Measurements from ENCODE around the gene NFYA. TPM values are rescaled to one million over a fixed set of nuclear protein-coding genes. Genes with fewer than 3 reads are reported as not detected.

NFYA gene
- total RNA-seq, 3 donors from 2014 or later (not counting 1 experiment from before 2014, with no cell fraction given): 27.5 to 33.1 (median 33.0) TPM

DNA sequence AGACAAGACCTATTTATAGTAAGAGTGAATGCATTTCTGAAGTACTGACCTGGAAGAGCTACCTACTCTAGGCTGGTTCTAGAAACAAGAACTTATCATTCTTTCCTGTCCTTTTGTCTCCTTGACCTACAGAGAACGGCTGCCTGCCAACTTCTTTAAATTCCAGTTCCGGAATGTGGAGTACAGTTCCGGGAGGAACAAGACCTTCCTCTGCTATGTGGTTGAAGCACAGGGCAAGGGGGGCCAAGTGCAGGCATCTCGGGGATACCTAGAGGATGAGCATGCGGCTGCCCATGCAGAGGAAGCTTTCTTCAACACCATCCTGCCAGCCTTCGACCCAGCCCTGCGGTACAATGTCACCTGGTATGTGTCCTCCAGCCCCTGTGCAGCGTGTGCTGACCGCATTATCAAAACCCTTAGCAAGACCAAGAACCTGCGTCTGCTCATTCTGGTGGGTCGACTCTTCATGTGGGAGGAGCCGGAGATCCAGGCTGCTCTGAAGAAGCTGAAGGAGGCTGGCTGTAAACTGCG, 11.5 kb upstream of the NFYA start:
- Histone ChIP-seq H3K27me3 (ENCODE audit: control insufficient read depth, insufficient read depth, low read length) (no peaks in the 10 kb centered on the region), H3K4me3 (ENCODE audit: low read length) (no peak overlapping the region), H3K4me1 (ENCODE audit: control insufficient read depth, insufficient read depth, low read length) (peaks cover 8% of the 10 kb centered on the region), H3K9me3 (ENCODE audit: control insufficient read depth, insufficient read depth, low read length) (no peaks in the 10 kb centered on the region), H3K36me3 (ENCODE audit: control insufficient read depth, insufficient read depth, low read length) (peaks cover 37% of the 10 kb centered on the region), H3K27ac (ENCODE audit: low read length) (no peak overlapping the region)
- Mint-ChIP-seq H3K36me3 (no peaks in the 10 kb centered on the region), H3K27ac (no peak overlapping the region), H3K4me3 (no peak overlapping the region), H3K27me3 (ENCODE audit: low read depth in 2 of 2) (no peaks in the 10 kb centered on the region), H3K9me3 (no peaks in the 10 kb centered on the region), H3K4me1 (peaks cover 12 to 22% of the 10 kb centered on the region in 2 donors)
- DNase-seq (no peak), ATAC-seq (no peak)
- intact Hi-C loops (cut with micrococcal nuclease): no loop called here
- WGBS (ENCODE audit: insufficient coverage): 95% methylated on average over 13 of the region's 13 CpGs
- TF ChIP-seq, protein P1, sequence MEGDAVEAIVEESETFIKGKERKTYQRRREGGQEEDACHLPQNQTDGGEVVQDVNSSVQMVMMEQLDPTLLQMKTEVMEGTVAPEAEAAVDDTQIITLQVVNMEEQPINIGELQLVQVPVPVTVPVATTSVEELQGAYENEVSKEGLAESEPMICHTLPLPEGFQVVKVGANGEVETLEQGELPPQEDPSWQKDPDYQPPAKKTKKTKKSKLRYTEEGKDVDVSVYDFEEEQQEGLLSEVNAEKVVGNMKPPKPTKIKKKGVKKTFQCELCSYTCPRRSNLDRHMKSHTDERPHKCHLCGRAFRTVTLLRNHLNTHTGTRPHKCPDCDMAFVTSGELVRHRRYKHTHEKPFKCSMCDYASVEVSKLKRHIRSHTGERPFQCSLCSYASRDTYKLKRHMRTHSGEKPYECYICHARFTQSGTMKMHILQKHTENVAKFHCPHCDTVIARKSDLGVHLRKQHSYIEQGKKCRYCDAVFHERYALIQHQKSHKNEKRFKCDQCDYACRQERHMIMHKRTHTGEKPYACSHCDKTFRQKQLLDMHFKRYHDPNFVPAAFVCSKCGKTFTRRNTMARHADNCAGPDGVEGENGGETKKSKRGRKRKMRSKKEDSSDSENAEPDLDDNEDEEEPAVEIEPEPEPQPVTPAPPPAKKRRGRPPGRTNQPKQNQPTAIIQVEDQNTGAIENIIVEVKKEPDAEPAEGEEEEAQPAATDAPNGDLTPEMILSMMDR (IDR thresholded peaks at IDR 0.05): no peak

DNA sequence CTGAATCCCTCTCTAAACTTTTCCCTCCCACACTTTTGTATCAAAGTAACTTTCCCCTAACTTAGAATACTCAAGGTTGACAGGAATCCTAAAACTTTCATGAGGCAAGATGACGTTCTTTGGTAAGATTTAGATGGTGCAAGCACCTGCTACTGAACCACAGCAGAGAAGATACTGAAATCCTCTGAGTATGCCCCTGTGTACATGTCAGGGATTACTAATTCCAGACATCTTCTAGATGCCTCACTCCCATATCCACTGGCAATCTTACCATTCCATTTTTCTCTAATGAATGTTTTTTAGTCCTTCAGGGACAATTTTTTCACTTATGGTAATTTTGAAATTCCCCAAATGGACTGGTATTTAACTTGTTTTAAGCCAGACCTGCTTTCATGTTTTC, 10.7 kb upstream of the NFYA start:
- TF ChIP-seq, protein P1 (IDR thresholded peaks at IDR 0.05): no peak
- no peak overlapping the region for H3K4me3 Mint-ChIP-seq
- no peaks in the 10 kb centered on the region for H3K9me3 Mint-ChIP-seq
- DNase-seq (no peak), ATAC-seq (no peak)
- 92% methylated on average over 1 of the region's 1 CpG for WGBS (ENCODE audit: insufficient coverage)
- intact Hi-C loops (cut with micrococcal nuclease): no loop called here
- no peak overlapping the region for H3K27ac Mint-ChIP-seq
- H3K36me3 Mint-ChIP-seq: peaks cover 7% of the 10 kb centered on the region
- Histone ChIP-seq H3K4me3 (ENCODE audit: low read length) (no peak overlapping the region), H3K9me3 (ENCODE audit: control insufficient read depth, insufficient read depth, low read length) (no peaks in the 10 kb centered on the region), H3K36me3 (ENCODE audit: control insufficient read depth, insufficient read depth, low read length) (peaks cover 39% of the 10 kb centered on the region), H3K4me1 (ENCODE audit: control insufficient read depth, insufficient read depth, low read length) (peaks cover 8% of the 10 kb centered on the region), H3K27ac (ENCODE audit: low read length) (no peak overlapping the region), H3K27me3 (ENCODE audit: control insufficient read depth, insufficient read depth, low read length) (no peaks in the 10 kb centered on the region)
- peaks cover 18 to 28% of the 10 kb centered on the region in 2 donors for H3K4me1 Mint-ChIP-seq
- no peaks in the 10 kb centered on the region for H3K27me3 Mint-ChIP-seq (ENCODE audit: low read depth in 2 of 2)

DNA sequence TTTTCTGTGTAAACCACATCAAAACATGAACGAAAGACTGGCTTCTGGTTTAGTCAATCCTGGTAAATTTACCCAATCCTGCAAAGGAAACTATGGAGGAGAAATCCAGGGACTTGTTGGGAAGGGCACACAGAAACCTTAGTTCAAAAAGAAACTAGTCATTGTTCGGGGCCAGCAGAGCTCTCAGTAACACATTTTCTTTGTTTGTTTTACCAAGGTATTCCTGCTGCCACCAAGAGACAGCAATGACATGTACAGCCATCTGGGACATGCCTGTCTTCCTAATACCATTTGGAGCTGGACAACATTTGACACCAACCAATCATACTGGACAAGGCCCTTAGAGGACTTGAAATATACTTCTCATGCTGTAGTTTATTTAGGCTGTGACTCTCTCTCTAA, 8.9 kb upstream of the NFYA start:
- H3K36me3 ChIP-seq (ENCODE audit: control insufficient read depth, insufficient read depth, low read length): peaks cover 55% of the 10 kb centered on the region
- Mint-ChIP-seq H3K27ac (no peak overlapping the region), H3K4me1 (peaks cover 8 to 14% of the 10 kb centered on the region in 2 donors), H3K27me3 (ENCODE audit: low read depth in 2 of 2) (no peaks in the 10 kb centered on the region), H3K4me3 (no peak overlapping the region), H3K9me3 (no peaks in the 10 kb centered on the region), H3K36me3 (peaks cover 8% of the 10 kb centered on the region)
- no peak overlapping the region for H3K4me3 ChIP-seq (ENCODE audit: low read length)
- ATAC-seq (no peak), DNase-seq (no peak)
- TF ChIP-seq, protein P1 (IDR thresholded peaks at IDR 0.05): no peak
- no peak overlapping the region for H3K27ac ChIP-seq (ENCODE audit: low read length)
- 58% methylated on average over 2 of the region's 2 CpGs for WGBS (ENCODE audit: insufficient coverage)
- no peaks in the 10 kb centered on the region for H3K9me3 ChIP-seq (ENCODE audit: control insufficient read depth, insufficient read depth, low read length)
- intact Hi-C loops (cut with micrococcal nuclease): no loop called here
- no peaks in the 10 kb centered on the region for H3K27me3 ChIP-seq (ENCODE audit: control insufficient read depth, insufficient read depth, low read length)
- no peaks in the 10 kb centered on the region for H3K4me1 ChIP-seq (ENCODE audit: control insufficient read depth, insufficient read depth, low read length)

DNA sequence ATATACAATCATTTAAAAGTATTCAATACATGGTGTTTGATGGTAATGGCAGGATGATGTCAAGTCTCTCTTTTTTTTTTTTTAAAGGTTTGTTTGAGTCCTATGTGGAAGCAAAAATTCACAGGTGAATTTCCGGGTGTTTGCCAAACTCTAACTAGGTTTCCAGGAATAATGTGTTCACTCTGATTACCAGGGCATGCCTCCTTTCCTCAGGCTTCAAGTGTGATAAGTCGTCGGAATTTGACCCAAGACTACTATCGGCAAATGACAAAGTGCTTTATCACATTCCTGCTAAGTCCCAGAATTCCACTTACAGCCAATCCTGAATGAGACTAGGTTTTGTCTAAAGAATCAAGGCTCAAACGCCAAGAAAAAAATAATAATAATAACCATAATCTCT, 7.9 kb upstream of the NFYA start:
- H3K4me3 ChIP-seq (ENCODE audit: low read length): no peak overlapping the region
- Mint-ChIP-seq H3K9me3 (no peaks in the 10 kb centered on the region), H3K4me3 (no peak overlapping the region), H3K36me3 (peaks cover 8% of the 10 kb centered on the region), H3K27ac (no peak overlapping the region), H3K4me1 (peaks cover 8 to 12% of the 10 kb centered on the region in 2 donors), H3K27me3 (ENCODE audit: low read depth in 2 of 2) (no peaks in the 10 kb centered on the region)
- no peak overlapping the region for H3K27ac ChIP-seq (ENCODE audit: low read length)
- TF ChIP-seq, protein P1 (IDR thresholded peaks at IDR 0.05): no peak
- H3K36me3 ChIP-seq (ENCODE audit: control insufficient read depth, insufficient read depth, low read length): peaks cover 58% of the 10 kb centered on the region
- WGBS (ENCODE audit: insufficient coverage): 95% methylated on average over 4 of the region's 5 CpGs
- H3K9me3 ChIP-seq (ENCODE audit: control insufficient read depth, insufficient read depth, low read length): no peaks in the 10 kb centered on the region
- intact Hi-C loops (cut with micrococcal nuclease): loop anchor here (5.0 kb wide), 1 partner anchor 38 kb away; no protein-coding TSS in a partner anchor
- H3K27me3 ChIP-seq (ENCODE audit: control insufficient read depth, insufficient read depth, low read length): no peaks in the 10 kb centered on the region
- ATAC-seq: no peak
- no peaks in the 10 kb centered on the region for H3K4me1 ChIP-seq (ENCODE audit: control insufficient read depth, insufficient read depth, low read length)
- no peak for DNase-seq

Data from natural killer cell (primary cell).